Activated naive CD8-positive, alpha-beta T cell treated with anti-CD3 and anti-CD28 coated beads, Interleukin-2, amount 10 ng/mL, durations not matched to agents 7 days and 5 days (primary cell): ENCODE data around the gene PIK3CB. TPM values are rescaled to one million over a fixed set of nuclear protein-coding genes. Genes with fewer than 3 reads are reported as not detected.

Source experiments
- ATAC-seq: fragments of 150-1000 bp; cut with Tn5 transposase; one replicate; pipeline ENCODE4 v1.10.0; 2021; ENCODE audit warnings: low read depth, moderate library complexity
- POLR2A ChIA-PET: fragments of 350-600 bp; sonication (Branson Sonifier 250); formaldehyde crosslinking; loops from one replicate; lab custom pipeline; 2021; ENCODE audit warnings: antibody characterized with exemption; lab: Charles Lee
- DNase-seq: peaks from one replicate; pipeline ENCODE4 v3.0.0; 2021
- H3K27ac Mint-ChIP-seq: one replicate; pipeline ENCODE4 v1.8.0; 2022; ENCODE audit warnings: mild to moderate bottlenecking, mixed read lengths
- H3K27me3 Mint-ChIP-seq: one replicate; pipeline ENCODE4 v1.8.0; 2022; ENCODE audit warnings: mild to moderate bottlenecking, moderate library complexity, mixed read lengths
- H3K36me3 Mint-ChIP-seq: one replicate; pipeline ENCODE4 v1.8.0; 2021; ENCODE audit warnings: mild to moderate bottlenecking, mixed read lengths
- H3K4me1 Mint-ChIP-seq: one replicate; pipeline ENCODE4 v1.8.0; 2021; ENCODE audit warnings: mixed read lengths
- H3K4me3 Mint-ChIP-seq: one replicate; pipeline ENCODE4 v1.8.0; 2022; ENCODE audit warnings: mild to moderate bottlenecking, moderate library complexity, mixed read lengths
- H3K9me3 Mint-ChIP-seq: one replicate; pipeline ENCODE4 v1.8.0; 2021; ENCODE audit warnings: mixed read lengths
- total RNA-seq, 2 experiments: library from RNA; stranded (reverse); gene quantifications; one replicate each; pipeline ENCODE4 v1.2.3, GENCODE V29; 2021

Gene PIK3CB
- total RNA-seq, 2 experiments from 2014 or later = 14.3 to 17.6 TPM

- Mint-ChIP-seq H3K36me3 (peaks cover 10% of the 10 kb centered on the region), H3K4me3 (peak overlapping the region; percentile 28), H3K4me1 (peaks cover 21% of the 10 kb centered on the region), H3K9me3 (peaks cover 4% of the 10 kb centered on the region), H3K27ac (peak overlapping the region; percentile 55), H3K27me3 (no peaks in the 10 kb centered on the region)
- POLR2A ChIA-PET = interaction anchor here (0.8 kb wide), 2 partner anchors 26 to 53 kb away, joined by 3 to 5 read pairs; partner anchors contain the start of gene PIK3CB
- DNase-seq (peak; percentile 48), ATAC-seq (peak; percentile 99)
Measured at GRCh38 chr3:138781012-138781470, 53.7 kb downstream of the PIK3CB start.

DNA sequence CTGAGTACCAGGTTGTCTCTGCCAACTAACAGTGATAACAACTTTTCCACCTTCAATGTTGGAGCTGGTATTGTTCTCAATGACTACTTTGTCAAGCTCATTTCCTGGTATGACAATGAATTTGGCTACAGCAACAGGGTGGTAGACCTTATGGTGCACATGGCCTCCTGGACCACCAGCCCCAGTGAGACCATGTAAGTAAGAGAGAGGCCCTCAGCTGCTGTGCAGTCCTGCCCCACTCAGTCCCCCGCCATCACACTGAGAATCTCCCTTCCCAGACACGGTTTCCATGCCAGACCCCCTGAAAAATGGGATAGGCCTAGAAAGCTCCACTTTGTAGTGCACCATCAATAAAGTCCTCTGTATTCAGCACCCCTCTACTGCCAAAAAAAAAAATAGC lies 56.1 kb downstream of the PIK3CB start:
- POLR2A ChIA-PET = no interaction called here
- no peak overlapping the region for H3K4me3 Mint-ChIP-seq
- H3K9me3 Mint-ChIP-seq = peaks cover 4% of the 10 kb centered on the region
- peaks cover 26% of the 10 kb centered on the region for H3K4me1 Mint-ChIP-seq
- ATAC-seq (no peak), DNase-seq (no peak)
- no peaks in the 10 kb centered on the region for H3K27me3 Mint-ChIP-seq
- H3K36me3 Mint-ChIP-seq = peaks cover 10% of the 10 kb centered on the region
- peak overlapping the region; percentile 28 for H3K27ac Mint-ChIP-seq

GRCh38 chr3:138776961-138777360 lies 57.8 kb downstream of the PIK3CB start:
- Mint-ChIP-seq H3K36me3 (peaks cover 2% of the 10 kb centered on the region), H3K27ac (no peak overlapping the region), H3K4me1 (peaks cover 18% of the 10 kb centered on the region), H3K4me3 (no peak overlapping the region), H3K9me3 (no peaks in the 10 kb centered on the region), H3K27me3 (no peaks in the 10 kb centered on the region)
- no peak for DNase-seq
- ATAC-seq = no peak
- POLR2A ChIA-PET = no interaction called here

DNA sequence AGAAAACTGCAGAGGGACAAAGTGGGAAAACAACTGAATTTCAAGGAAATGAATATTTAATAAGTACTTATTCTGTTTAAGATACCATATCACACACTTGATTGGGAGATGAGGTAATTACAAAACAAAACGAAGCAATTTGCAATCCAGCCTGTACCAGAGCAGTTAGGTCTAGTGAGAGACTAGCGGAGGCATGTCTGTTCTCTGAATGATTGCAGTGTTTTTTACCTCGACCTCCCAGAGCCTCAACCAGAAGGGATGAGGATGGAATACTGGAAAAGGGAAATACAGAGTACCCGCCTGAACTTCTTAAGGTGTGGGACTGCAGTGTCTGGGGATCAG lies 59.5 kb downstream of the PIK3CB start:
- H3K27me3 Mint-ChIP-seq = no peaks in the 10 kb centered on the region
- peaks cover 11% of the 10 kb centered on the region for H3K4me1 Mint-ChIP-seq
- DNase-seq = no peak
- no peaks in the 10 kb centered on the region for H3K36me3 Mint-ChIP-seq
- no peak overlapping the region for H3K4me3 Mint-ChIP-seq
- H3K9me3 Mint-ChIP-seq = no peaks in the 10 kb centered on the region
- POLR2A ChIA-PET = no interaction called here
- no peak overlapping the region for H3K27ac Mint-ChIP-seq
- no peak for ATAC-seq

DNA sequence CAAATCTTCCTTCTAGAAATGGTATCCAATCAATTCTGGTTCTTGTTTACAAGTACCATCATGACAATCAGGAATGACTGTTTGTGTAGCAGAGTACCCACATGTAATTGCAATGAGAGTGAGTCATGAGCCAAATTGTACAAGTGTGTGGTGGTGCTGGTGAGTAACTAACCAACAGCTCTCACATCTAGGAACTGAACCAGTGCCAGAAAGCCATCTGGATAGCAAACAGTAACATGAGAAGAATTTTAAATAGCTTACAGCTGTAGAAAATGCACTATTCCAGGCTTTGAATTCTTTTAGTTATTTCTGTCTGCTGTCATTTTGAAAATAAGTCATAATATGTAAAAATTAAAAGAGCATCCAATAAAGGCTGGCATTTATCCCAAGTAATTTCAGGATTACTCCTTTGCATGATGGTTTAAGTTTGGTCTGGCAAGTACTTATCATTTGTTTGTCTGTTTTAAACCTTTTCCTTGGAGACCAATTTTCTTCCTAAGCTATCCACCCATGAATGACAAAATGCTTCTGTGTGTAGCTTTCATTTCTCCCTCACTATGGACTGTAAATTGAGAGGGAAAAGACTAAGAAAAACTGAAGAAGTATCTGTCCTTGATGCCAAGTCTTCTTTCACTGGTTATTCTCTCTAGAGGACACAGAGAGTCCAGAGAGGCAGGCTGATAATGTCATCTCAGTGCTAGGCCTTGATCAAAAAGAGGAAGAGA lies 60.0 kb downstream of the PIK3CB start:
- H3K4me3 Mint-ChIP-seq = no peak overlapping the region
- DNase-seq (no peak), ATAC-seq (no peak)
- POLR2A ChIA-PET = no interaction called here
- peaks cover 2% of the 10 kb centered on the region for H3K36me3 Mint-ChIP-seq
- no peaks in the 10 kb centered on the region for H3K27me3 Mint-ChIP-seq
- peaks cover 15% of the 10 kb centered on the region for H3K4me1 Mint-ChIP-seq
- no peak overlapping the region for H3K27ac Mint-ChIP-seq
- H3K9me3 Mint-ChIP-seq = no peaks in the 10 kb centered on the region

- DNase-seq (no peak), ATAC-seq (no peak)
- H3K9me3 Mint-ChIP-seq = peaks cover 8% of the 10 kb centered on the region
- POLR2A ChIA-PET = no interaction called here
- no peaks in the 10 kb centered on the region for H3K27me3 Mint-ChIP-seq
- H3K4me3 Mint-ChIP-seq = no peak overlapping the region
- H3K4me1 Mint-ChIP-seq = peaks cover 8% of the 10 kb centered on the region
- H3K27ac Mint-ChIP-seq = no peak overlapping the region
- H3K36me3 Mint-ChIP-seq = peaks cover 9% of the 10 kb centered on the region
Measured at GRCh38 chr3:138771585-138771984, 63.1 kb downstream of the PIK3CB start.

DNA sequence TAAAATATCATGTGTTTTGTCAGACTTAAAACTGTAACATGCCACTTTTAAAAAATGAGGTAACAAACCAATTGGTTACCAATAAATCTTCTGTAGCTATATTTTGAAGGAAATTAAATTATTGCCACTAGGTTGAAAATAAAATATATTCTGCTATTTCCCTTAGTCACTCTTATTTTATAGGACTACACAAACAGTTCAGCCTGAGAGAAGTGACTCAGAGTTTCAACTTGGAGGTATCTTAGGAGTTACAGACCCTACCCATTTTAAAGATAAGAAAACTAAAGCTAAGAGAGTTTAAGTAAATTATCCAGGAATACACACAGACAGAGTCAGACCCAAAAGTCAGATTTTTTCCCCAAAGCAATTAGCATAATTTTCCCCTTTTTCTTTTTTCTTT lies 65.1 kb downstream of the PIK3CB start:
- DNase-seq (no peak), ATAC-seq (no peak)
- POLR2A ChIA-PET = no interaction called here
- Mint-ChIP-seq H3K36me3 (peaks cover 13% of the 10 kb centered on the region), H3K4me1 (peaks cover 6% of the 10 kb centered on the region), H3K27ac (no peak overlapping the region), H3K4me3 (no peak overlapping the region), H3K27me3 (no peaks in the 10 kb centered on the region), H3K9me3 (peaks cover 12% of the 10 kb centered on the region)

GRCh38 chr3:138768946-138769345 lies 65.8 kb downstream of the PIK3CB start:
- no peak overlapping the region for H3K27ac Mint-ChIP-seq
- H3K27me3 Mint-ChIP-seq = no peaks in the 10 kb centered on the region
- ATAC-seq (no peak), DNase-seq (no peak)
- peaks cover 4% of the 10 kb centered on the region for H3K4me1 Mint-ChIP-seq
- peaks cover 14% of the 10 kb centered on the region for H3K36me3 Mint-ChIP-seq
- H3K4me3 Mint-ChIP-seq = no peak overlapping the region
- POLR2A ChIA-PET = no interaction called here
- peaks cover 13% of the 10 kb centered on the region for H3K9me3 Mint-ChIP-seq

DNA sequence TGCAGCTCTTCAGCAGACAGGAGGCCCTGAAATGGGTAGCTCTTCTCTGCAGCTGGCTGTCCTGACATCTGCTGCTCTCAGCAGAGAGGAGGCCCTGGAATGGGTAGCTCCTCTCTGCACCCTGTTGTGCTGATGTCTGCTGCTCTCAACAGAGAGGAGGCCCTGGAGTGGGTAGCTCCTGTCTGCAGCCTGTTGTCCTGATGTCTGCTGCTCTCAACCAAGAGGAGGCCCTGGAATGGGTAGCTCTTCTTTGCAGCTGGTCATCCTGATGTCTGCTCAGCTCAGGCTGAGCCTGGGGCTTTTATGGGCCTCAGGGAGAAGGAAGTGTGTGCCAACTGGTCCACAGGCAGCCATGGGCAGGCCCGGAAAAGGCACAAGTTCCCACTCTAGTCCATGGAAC lies 66.6 kb downstream of the PIK3CB start:
- Mint-ChIP-seq H3K36me3 (peaks cover 14% of the 10 kb centered on the region), H3K9me3 (peaks cover 13% of the 10 kb centered on the region), H3K27me3 (no peaks in the 10 kb centered on the region), H3K4me1 (peaks cover 4% of the 10 kb centered on the region), H3K4me3 (no peak overlapping the region), H3K27ac (no peak overlapping the region)
- DNase-seq (no peak), ATAC-seq (no peak)
- POLR2A ChIA-PET = no interaction called here

DNA sequence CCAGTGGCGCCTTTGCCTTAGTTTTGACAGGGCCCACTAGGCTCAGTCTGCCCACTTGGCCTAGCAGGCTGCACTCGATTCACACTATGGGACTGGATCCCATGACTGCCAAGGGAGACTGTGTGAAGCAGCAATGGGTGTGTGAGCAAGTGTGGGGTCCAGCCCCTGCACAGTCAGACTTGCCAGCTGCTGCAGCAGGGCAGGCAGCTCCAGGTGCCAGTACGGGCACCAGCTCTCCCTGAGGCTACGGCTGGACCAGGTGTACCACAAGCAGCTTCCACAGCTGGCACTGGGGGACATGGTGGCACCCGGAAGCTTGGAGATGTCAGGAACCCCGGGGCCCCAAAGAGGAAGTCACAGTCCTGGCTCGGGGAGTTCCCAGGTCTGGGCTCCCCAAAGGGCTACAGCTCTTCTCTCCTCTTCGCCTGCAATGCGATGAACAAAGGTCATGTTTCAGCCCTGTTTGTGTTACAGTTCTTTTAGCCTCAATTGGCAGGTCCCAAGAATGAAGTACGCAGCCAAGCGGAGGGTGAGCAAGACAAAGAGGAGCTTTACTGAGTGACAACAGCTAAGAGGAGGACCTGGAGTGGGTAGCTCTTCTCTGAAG lies 67.1 kb downstream of the PIK3CB start:
- Mint-ChIP-seq H3K36me3 (peaks cover 14% of the 10 kb centered on the region), H3K27me3 (no peaks in the 10 kb centered on the region), H3K4me1 (peaks cover 4% of the 10 kb centered on the region), H3K27ac (no peak overlapping the region), H3K9me3 (peaks cover 13% of the 10 kb centered on the region), H3K4me3 (no peak overlapping the region)
- DNase-seq = no peak
- POLR2A ChIA-PET = no interaction called here
- no peak for ATAC-seq

DNA sequence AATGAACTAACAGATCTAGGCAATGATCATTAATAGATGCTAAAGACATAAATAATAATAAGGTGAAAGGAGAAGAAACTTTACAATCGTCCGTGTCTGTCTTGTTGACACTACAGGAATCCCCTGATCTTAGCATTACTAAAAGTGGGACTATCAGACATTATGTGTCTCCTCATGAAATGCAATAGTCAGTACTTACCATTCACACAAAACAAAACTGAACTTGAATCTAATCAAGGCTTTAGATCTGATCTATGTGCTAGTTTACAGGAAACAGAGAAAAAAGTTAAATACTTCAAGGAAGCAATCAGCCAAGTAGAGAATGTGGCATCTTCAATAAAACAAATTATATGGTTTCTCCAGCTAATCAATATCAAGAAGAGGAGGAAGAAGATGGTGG lies 73.7 kb downstream of the PIK3CB start:
- Mint-ChIP-seq H3K27me3 (no peaks in the 10 kb centered on the region), H3K4me3 (no peak overlapping the region), H3K36me3 (peaks cover 13% of the 10 kb centered on the region), H3K4me1 (peaks cover 3% of the 10 kb centered on the region), H3K9me3 (peaks cover 4% of the 10 kb centered on the region), H3K27ac (no peak overlapping the region)
- DNase-seq = no peak
- no peak for ATAC-seq
- POLR2A ChIA-PET = no interaction called here

DNA sequence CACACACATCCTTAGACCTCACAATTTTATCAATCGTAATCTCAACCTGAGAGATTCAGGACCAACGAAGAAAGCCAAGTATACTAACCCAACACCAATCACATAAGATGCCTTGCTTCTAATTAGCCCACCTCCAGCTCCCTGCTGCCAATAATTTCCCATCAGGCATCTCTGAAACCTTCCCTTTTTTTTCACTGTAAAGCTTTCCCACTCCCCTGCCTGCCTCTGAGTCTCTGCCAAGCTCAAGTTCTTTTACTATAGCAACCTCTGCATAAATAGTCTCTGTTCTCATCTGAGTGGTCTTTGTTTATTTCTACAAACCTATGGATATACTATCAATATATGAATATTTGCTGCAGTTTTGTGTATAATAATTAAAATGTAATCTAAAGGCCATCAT lies 86.5 kb downstream of the PIK3CB start:
- POLR2A ChIA-PET = no interaction called here
- DNase-seq (no peak), ATAC-seq (no peak)
- Mint-ChIP-seq H3K27me3 (no peaks in the 10 kb centered on the region), H3K9me3 (no peaks in the 10 kb centered on the region), H3K4me1 (peaks cover 5% of the 10 kb centered on the region), H3K4me3 (no peak overlapping the region), H3K27ac (no peak overlapping the region), H3K36me3 (peaks cover 6% of the 10 kb centered on the region)

DNA sequence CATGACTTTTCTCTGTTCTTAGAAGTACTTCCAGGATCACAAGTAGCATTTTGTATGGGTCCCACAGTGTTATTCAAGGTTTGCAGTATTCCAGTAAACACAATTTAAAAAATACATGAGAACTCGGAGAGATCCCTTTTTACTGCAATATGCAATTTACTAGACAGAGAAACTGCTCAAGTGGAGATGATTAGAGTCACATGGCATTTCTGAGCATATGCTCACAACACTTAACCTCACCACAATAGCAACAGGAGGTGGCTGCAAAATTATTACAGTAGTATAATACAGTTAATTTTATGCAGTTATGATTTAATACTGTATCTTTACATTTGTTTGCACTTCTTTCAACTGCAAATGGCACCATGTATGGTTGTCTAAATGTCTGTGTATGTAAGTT lies 87.5 kb downstream of the PIK3CB start:
- POLR2A ChIA-PET = no interaction called here
- Mint-ChIP-seq H3K27ac (no peak overlapping the region), H3K4me3 (no peak overlapping the region)

DNA sequence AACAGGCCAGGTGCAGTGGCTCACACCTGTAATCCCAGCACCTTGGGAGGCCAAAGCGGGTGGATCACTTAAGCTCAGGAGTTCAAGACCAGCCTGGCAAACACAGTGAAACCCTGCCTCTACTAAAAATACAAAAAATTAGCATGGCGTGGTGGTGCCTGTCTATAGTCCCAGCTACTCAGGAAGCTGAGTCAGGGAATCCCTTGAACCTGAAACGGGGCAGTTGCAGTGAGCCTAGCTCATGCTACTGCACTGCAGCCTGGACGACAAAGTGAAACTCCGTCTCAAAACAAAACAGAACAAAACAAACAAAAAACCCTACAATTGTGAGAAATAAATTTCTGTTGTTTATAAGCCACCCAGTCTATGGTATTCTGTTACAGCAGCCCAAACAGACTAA lies 94.7 kb downstream of the PIK3CB start:
- H3K27ac Mint-ChIP-seq = no peak overlapping the region
- ATAC-seq = no peak
- POLR2A ChIA-PET = no interaction called here

More for the DNA sequence above, 87.5 kb downstream of the PIK3CB start:
- H3K4me1 Mint-ChIP-seq = no peaks in the 10 kb centered on the region
- H3K36me3 Mint-ChIP-seq = peaks cover 6% of the 10 kb centered on the region
- DNase-seq = no peak
- H3K27me3 Mint-ChIP-seq = no peaks in the 10 kb centered on the region
- ATAC-seq = no peak
- H3K9me3 Mint-ChIP-seq = no peaks in the 10 kb centered on the region

More for the DNA sequence above, 94.7 kb downstream of the PIK3CB start:
- H3K27me3 Mint-ChIP-seq = no peaks in the 10 kb centered on the region
- DNase-seq = no peak
- no peak overlapping the region for H3K4me3 Mint-ChIP-seq
- no peaks in the 10 kb centered on the region for H3K9me3 Mint-ChIP-seq
- H3K36me3 Mint-ChIP-seq = peaks cover 9% of the 10 kb centered on the region
- H3K4me1 Mint-ChIP-seq = peaks cover 2% of the 10 kb centered on the region
